ENCODE results near the gene FHOD3.
A peak's percentile ranks its signal among the peaks of the same experiment; 100 is the strongest.
"Not testable (repeated sequence)": the region's sequence is repeated elsewhere in the genome, so short reads cannot be mapped to it uniquely, and the experiment has no call there.

Gene FHOD3

DNA sequence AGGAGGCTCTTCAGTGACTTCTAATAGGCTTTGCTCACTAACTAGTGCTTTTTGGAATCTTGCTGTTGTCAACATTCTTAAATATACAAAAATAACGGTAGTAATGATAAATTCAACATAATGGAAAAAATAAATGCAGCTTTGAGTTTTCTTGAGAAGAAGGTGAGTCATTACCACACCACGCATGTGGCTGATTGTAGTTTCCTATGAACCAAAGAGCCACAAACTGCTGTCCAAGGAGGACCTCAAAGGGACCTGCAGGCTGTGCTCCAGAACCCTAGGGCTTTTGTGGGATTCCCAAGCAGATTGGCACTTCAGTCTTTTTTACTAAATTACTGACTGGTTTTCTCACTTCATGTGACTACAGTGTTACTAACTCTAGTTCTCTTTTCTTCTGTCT, 464.6 kb downstream of the FHOD3 start:
- no peak for DNase-seq
- no peak for TF ChIP-seq POLR2A (IDR thresholded peaks at IDR 0.05; ENCODE audit: low read length)
- no peak for TF ChIP-seq GATA1 (IDR thresholded peaks at IDR 0.05; ENCODE audit: low read depth, low read length)

DNA sequence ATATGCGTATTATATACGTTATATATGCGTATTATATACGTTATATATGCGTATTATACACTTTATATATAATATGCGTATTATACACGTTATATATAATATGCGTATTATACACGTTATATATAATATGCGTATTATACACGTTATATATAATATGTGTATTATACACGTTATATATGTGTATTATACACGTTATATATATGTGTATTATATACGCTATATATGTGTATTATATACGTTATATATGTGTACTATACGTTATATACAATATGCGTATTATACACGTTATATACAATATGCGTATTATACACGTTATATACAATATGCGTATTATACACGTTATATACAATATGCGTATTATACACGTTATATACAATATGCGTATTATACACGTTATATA, 465.5 kb downstream of the FHOD3 start:
- not testable (repeated sequence) for DNase-seq

DNA sequence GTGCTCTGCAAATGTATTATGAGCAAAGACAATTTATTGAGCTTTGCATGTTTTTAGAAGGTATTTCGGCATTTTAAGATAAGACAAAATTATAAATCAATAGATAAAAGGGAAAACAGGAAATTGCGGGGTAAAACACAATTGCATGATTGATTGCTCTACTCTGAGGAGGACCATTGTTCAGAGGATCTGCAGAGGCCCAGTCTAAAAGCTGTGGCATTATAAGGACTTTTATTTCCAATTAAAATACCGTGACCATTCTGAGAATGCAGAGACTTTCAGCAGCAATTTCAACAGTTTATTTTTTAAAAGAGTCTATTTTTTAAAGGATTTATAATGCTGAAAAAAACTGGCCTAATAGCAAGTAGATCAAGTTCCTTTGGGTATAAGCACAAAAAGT, 469.3 kb downstream of the FHOD3 start:
- DNase-seq = no peak
- no peak for TF ChIP-seq POLR2A (IDR thresholded peaks at IDR 0.05; ENCODE audit: low read length)
- no peak for TF ChIP-seq GATA1 (IDR thresholded peaks at IDR 0.05; ENCODE audit: low read depth, low read length)

DNA sequence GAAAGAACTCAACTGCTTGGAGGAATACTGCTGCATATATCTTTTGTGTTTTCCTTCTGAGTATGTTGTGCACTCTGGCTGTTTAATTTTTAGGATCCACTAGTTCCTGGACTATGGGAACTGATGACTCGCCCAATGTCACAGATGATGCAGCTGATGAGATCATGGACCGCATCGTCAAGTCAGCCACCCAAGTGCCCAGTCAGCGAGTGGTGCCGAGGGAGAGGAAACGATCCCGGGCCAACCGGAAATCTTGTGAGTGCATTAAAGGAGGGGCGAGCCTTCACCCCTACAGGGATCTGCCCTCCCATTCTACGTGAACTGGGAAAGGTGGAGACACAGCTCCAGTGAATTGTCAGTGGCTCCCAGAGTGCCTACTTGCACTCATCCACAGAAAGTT, 471.7 kb downstream of the FHOD3 start:
- DNase-seq = no peak
- TF ChIP-seq POLR2A (IDR thresholded peaks at IDR 0.05; ENCODE audit: low read length) = no peak
- TF ChIP-seq GATA1 (IDR thresholded peaks at IDR 0.05; ENCODE audit: low read depth, low read length) = no peak

- no peak for TF ChIP-seq POLR2A (IDR thresholded peaks at IDR 0.05; ENCODE audit: low read length)
- TF ChIP-seq GATA1 (IDR thresholded peaks at IDR 0.05; ENCODE audit: low read depth, low read length) = no peak
- DNase-seq = peak; percentile 64 to 77
Observed at GRCh38 chr18:36769611-36770314, 472.2 kb downstream of the FHOD3 start.

- no peak for DNase-seq
- TF ChIP-seq GATA1 (IDR thresholded peaks at IDR 0.05; ENCODE audit: low read depth, low read length) (no peak), POLR2A (IDR thresholded peaks at IDR 0.05; ENCODE audit: low read length) (no peak)
Observed at GRCh38 chr18:36770315-36770946, 472.9 kb downstream of the FHOD3 start.

DNA sequence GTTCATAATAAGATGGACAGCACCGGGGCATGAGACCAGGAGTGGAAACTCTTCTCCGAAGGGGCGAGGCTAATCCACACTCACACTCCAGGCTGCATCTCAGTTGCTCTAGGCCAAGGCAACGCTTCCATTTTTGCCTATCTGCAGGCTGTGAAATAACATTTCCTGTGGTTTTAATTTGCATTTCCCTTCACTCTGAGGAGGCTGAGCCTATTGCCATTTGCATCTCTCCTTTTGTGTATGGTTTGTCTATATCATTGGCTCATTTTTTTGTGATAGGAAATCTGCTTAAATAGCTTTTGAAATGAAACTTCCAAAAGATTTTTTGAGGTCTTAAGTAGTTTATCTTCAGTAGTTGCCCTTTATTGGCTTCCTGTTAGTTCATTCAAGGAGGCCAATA, 473.7 kb downstream of the FHOD3 start:
- no peak for DNase-seq
- no peak for TF ChIP-seq GATA1 (IDR thresholded peaks at IDR 0.05; ENCODE audit: low read depth, low read length)
- TF ChIP-seq POLR2A (IDR thresholded peaks at IDR 0.05; ENCODE audit: low read length) = no peak

DNA sequence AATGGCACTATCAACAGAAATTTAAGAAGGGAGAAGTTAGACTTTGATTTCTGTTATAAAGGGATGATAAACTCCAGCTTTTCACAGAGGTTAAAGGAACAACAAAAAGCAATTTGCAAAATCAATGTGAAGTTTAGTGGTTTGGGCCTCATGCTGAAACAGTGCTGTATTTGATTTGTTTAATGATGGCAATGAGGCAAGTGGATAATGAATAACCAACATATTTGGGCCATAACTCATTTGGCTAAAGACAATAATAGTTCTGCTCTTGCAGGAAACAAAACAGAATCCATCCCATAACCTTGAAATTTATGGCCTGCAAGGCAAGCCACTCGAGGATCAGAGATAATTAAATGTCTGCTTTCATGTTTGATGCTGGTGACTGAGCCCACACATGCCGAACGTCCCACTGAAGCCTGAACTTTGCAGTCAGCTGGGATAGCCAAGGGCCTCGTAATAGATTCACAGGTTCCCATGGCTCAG, 474.8 kb downstream of the FHOD3 start:
- DNase-seq = no peak
- TF ChIP-seq POLR2A (IDR thresholded peaks at IDR 0.05; ENCODE audit: low read length) (no peak), GATA1 (IDR thresholded peaks at IDR 0.05; ENCODE audit: low read depth, low read length) (no peak)

- DNase-seq = no peak
Observed at GRCh38 chr18:36775396-36775795, 477.9 kb downstream of the FHOD3 start.

GRCh38 chr18:36776650-36777049, 479.1 kb downstream of the FHOD3 start:
- no peak for DNase-seq
- TF ChIP-seq POLR2A (IDR thresholded peaks at IDR 0.05; ENCODE audit: low read length) (no peak), GATA1 (IDR thresholded peaks at IDR 0.05; ENCODE audit: low read depth, low read length) (no peak)

More at GRCh38 chr18:36775396-36775795, 477.9 kb downstream of the FHOD3 start:
- TF ChIP-seq POLR2A (IDR thresholded peaks at IDR 0.05; ENCODE audit: low read length) (no peak), GATA1 (IDR thresholded peaks at IDR 0.05; ENCODE audit: low read depth, low read length) (no peak)

- DNase-seq = no peak
- TF ChIP-seq POLR2A (IDR thresholded peaks at IDR 0.05; ENCODE audit: low read length) = no peak
Observed at GRCh38 chr18:36777566-36777965, 480.1 kb downstream of the FHOD3 start.

DNA sequence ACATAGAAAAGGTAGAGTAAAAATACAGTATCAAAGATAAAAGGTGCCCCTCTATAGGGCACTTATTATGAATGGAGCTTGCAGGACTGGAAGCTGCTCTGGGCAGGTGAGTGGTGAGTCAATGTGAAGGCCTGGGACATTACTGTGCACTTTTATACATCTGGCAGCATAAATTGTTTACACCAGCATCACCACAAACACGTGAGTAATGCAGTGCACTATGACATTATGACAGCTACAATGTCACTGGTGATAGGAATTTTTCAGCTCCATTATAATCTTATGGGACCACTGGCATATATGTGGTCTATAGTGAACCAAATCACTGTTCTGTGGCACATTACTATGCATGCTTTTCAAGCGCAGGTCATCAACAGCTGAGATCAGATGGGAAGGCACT, 483.2 kb downstream of the FHOD3 start:
- TF ChIP-seq POLR2A (IDR thresholded peaks at IDR 0.05; ENCODE audit: low read length) (no peak), GATA1 (IDR thresholded peaks at IDR 0.05; ENCODE audit: low read depth, low read length) (no peak)
- no peak for DNase-seq

- DNase-seq = no peak
- TF ChIP-seq GATA1 (IDR thresholded peaks at IDR 0.05; ENCODE audit: low read depth, low read length) = no peak
- no peak for TF ChIP-seq POLR2A (IDR thresholded peaks at IDR 0.05; ENCODE audit: low read length)
Observed at GRCh38 chr18:36782710-36783109, 485.2 kb downstream of the FHOD3 start.

DNA sequence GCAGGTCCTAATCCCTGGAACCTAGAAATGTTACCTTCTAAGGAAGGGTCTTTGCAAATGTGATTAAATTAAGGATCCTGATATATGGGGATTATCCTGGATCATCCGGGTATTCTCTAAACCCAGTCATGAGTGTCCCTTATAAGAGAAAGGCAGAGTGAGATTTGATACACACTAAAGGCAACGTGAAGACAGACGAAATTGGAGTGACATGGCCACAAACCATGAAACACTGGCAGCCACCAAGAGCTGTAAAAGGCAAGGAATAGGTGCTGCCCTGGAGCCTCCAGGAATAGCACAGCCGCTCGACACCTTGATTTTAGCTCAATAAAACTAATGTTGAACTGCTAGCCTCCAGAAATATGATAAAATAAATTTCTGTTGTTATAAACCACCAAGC, 486.3 kb downstream of the FHOD3 start:
- DNase-seq = no peak
- TF ChIP-seq GATA1 (IDR thresholded peaks at IDR 0.05; ENCODE audit: low read depth, low read length) (no peak), POLR2A (IDR thresholded peaks at IDR 0.05; ENCODE audit: low read length) (no peak)

DNA sequence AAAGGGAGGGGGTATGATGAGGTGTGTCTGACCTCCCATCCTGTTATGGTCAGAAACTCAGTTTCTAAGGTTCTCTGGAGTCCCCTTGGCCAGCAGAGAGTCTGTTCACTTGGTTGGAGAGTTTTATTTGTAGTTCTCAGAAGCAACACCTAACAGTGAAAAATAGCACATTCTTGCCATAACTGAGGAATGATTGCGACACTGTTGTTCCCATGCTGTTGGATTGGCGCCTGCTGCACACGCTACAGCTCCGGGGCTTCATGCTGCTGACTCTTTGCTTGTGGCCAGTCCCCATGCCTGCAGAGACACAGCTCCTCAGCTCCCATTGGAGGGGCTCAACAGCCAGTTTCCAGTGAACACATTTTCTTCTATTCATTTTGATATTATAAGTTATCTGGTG, 489.2 kb downstream of the FHOD3 start:
- no peak for DNase-seq
- TF ChIP-seq GATA1 (IDR thresholded peaks at IDR 0.05; ENCODE audit: low read depth, low read length) = no peak
- TF ChIP-seq POLR2A (IDR thresholded peaks at IDR 0.05; ENCODE audit: low read length) = no peak
